GM18873 (cell line): ENCODE results near the gene PTGFR.

ENCODE experiments used
- ATAC-seq: cut with Tn5 transposase; IDR thresholded peaks from one replicate; pipeline ENCODE4 v1.9.1; 2021; ENCODE audit warnings: mild to moderate bottlenecking, moderate library complexity, moderate number of reproducible peaks; ENCODE audit not compliant: unreplicated experiment, low FRiP score

PTGFR gene

GRCh38 chr1:78519446-78519845 is 28.7 kb downstream of the PTGFR start:
- no peak for ATAC-seq

DNA sequence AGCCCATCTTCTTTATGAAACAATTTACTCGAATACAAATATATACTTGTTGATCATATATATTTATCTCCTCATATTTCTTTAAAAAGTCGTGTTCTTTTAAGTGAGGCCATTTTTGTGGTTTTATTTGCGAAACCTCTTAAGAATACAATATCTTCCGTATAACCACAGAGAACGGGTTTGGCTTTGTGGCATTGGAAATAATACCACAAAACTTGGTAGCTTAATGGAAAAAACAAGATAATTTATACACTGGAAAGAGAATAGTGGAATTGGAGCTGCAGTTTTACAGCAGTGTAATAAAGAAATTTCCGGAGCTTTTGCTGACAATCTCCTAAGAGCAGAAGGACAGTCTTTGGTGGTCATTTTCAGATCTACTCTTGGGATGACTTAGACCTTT is 29.4 kb downstream of the PTGFR start:
- no peak for ATAC-seq

DNA sequence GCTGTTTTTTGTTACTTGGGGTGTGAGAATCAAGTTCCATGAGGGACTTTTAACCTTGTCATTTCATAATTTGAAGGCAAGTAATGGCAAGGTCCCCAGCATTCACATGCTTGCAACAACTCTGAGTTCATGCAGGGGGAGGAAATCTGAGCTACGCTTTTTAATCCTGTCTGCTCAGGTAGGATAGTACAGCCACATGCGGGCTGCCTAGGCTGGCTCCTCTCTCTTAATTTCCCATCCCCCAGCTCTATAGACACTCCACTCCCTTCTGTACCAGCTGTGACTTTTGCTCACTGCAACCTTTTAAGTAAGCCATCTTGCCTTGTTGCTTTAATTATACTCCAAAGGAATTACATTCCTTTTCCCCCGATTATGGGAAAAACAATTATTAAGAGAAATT is 30.1 kb downstream of the PTGFR start:
- no peak for ATAC-seq

- no peak for ATAC-seq
Measured at GRCh38 chr1:78522136-78522535, 31.4 kb downstream of the PTGFR start.

DNA sequence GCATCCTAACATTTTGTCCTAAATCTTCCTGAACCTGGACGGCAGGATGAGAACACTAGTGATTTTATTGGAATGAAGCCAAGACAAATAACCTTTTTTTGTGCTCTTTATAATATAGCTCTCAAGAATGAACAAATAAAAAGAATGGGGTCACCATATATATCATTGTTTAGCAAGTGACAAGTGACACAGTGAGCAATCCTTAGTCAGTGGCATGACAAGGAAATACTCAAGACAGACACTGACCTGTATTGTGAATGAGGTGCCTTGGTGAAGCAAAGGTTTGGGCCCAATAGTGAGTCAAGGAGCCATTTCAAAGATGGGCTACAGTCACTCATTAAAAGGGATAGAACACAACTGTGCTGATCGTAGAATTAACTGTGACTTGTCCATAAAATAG is 35.7 kb downstream of the PTGFR start:
- ATAC-seq: no peak

DNA sequence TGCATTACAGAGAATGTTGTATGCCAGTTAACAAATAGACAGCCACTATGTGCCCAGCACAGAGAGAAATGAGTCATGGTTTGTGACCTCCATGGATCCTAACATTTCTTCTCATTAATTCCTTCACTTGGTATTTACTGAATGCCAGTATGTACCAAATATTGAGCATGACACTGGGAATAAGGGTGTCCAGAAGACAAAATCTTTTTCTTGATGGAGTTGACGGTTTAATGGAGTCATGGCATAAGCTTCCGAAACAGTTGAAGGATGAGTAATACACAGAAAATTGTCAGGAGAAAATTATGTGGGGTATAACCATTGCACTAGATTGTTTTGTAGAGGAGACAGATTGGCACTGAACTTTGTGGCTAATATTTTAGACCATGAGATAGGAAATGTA is 36.9 kb downstream of the PTGFR start:
- no peak for ATAC-seq

GRCh38 chr1:78533527-78533926 is 42.8 kb downstream of the PTGFR start:
- no peak for ATAC-seq

GRCh38 chr1:78535286-78535685 is 44.5 kb downstream of the PTGFR start:
- ATAC-seq: no peak

DNA sequence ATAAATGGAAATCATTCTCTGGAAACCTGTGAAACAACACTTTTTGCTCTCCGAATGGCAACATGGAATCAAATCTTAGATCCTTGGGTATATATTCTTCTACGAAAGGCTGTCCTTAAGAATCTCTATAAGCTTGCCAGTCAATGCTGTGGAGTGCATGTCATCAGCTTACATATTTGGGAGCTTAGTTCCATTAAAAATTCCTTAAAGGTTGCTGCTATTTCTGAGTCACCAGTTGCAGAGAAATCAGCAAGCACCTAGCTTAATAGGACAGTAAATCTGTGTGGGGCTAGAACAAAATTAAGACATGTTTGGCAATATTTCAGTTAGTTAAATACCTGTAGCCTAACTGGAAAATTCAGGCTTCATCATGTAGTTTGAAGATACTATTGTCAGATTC is 45.7 kb downstream of the PTGFR start:
- ATAC-seq: no peak

DNA sequence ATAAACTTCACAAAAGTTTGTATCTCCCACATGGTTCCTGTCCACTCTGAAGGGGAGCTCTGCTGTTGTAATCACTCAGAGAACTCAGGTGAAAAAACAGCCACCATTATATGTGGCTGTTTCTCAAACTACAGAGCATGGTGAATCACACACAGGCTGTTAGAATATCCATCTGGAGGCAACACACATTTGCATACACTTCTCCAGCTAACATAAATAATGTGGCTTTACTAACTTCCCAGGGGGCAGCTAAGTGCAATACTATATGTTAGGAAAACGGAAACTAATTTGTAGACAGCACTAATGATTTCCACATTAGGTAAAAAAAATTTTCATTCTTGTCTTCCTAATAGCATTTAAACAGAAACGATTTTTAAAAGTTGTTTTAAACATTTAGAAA is 49.3 kb downstream of the PTGFR start:
- ATAC-seq: no peak

DNA sequence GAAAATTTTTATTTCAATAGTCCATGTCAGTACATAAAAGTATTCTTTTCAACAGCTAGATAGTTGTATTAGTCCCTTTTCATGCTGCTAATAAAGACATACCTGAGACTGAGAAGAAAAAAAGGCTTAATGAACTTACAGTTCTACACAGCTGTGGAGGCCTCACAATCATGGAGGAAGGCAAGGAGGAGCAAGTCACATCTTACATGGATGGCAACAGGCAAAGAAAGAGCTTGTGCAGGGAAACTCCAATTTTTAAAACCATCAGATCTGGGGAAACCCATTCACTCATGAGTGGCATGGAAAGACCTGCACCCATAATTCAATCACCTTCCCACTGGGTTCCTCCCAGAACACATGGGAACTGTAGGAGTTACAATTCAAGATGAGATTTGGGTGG is 50.7 kb downstream of the PTGFR start:
- no peak for ATAC-seq

GRCh38 chr1:78543941-78544643 is 53.3 kb downstream of the PTGFR start:
- no peak for ATAC-seq

- no peak for ATAC-seq
Measured at GRCh38 chr1:78547081-78547480, 56.3 kb downstream of the PTGFR start.

- ATAC-seq: no peak
Measured at GRCh38 chr1:78549331-78549730, 58.6 kb downstream of the PTGFR start.

GRCh38 chr1:78549891-78550290 is 59.1 kb downstream of the PTGFR start:
- ATAC-seq: no peak

DNA sequence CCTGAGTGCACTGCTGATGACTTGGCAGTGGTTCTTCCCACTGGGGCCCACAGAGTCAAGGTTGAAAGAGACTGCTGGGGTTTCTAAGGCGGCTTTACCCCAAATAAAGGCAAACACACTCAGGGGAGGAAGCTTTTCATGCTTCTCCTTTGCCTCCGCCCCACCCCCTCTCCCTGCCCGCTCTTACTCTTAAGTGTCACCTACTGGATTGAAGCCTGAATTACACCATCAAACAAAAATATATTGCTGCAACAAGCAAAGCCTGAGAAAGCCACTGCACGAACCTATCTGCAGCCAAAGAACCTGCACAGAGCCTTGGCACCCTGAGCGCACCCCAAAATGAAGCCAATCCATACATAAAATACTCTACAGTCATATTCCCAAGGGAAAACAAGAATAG is 63.1 kb downstream of the PTGFR start:
- ATAC-seq: no peak

DNA sequence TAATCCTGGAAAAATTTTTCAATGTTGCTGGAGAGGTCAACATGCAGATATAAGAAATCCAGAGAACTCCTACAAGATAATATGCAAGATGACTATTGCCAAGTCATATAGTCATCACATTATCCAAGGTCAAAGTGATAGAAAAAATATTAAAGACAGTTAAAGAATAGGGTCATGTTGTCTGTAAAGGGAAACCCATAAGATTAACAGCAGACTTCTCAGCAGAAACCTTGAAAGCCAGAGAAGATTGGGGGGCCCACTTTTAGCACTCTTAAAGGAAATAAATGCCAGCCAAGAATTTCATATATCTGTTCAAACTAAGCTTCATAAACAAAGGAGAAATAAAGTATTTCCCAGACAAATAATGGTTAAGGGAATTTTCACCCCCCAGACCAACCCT is 64.1 kb downstream of the PTGFR start:
- ATAC-seq: no peak

GRCh38 chr1:78559680-78560079 is 68.9 kb downstream of the PTGFR start:
- no peak for ATAC-seq

GRCh38 chr1:78560811-78561210 is 70.0 kb downstream of the PTGFR start:
- ATAC-seq: no peak

DNA sequence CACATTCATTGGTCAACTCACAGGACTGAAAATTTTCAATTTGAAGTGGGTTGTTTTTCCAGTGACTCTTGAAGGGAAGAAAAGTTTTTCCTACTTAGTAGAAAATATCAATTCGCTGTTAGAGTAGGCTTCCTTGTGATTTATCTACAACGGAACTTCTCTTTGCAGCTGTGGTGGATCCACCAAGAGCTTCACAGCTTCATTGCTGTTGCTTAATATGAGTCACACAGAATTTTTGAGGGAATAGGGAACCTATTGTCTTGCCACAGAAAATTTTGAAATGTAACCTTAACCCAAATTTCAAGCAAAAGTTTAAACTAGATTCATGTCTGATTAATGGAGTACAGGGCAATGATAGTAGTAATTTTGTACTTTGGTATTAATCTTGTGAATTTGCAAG is 71.1 kb downstream of the PTGFR start:
- no peak for ATAC-seq

DNA sequence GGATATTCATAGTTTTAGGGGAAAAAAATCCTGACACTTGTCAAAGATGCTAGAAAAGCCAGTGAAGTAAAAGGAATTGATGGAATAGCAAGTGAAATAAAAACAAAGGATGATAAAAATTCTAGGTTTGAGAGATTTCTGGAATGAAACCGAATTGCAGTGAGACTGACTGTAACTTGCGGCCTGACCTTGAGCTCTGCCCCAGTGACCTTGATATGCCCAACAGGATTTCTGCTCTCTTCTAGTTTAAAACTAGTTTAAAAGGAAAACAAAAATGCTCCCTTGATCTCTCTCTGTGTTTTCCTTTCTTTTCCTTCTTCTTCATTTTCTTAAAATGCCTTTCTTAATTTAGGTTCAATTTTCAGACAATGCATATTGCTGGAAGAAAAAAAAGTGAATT is 74.6 kb downstream of the PTGFR start:
- no peak for ATAC-seq

- no peak for ATAC-seq
Measured at GRCh38 chr1:78570539-78570938, 79.8 kb downstream of the PTGFR start.
